ENCODE results near the gene PIK3C2G.

Gene PIK3C2G, protein sequence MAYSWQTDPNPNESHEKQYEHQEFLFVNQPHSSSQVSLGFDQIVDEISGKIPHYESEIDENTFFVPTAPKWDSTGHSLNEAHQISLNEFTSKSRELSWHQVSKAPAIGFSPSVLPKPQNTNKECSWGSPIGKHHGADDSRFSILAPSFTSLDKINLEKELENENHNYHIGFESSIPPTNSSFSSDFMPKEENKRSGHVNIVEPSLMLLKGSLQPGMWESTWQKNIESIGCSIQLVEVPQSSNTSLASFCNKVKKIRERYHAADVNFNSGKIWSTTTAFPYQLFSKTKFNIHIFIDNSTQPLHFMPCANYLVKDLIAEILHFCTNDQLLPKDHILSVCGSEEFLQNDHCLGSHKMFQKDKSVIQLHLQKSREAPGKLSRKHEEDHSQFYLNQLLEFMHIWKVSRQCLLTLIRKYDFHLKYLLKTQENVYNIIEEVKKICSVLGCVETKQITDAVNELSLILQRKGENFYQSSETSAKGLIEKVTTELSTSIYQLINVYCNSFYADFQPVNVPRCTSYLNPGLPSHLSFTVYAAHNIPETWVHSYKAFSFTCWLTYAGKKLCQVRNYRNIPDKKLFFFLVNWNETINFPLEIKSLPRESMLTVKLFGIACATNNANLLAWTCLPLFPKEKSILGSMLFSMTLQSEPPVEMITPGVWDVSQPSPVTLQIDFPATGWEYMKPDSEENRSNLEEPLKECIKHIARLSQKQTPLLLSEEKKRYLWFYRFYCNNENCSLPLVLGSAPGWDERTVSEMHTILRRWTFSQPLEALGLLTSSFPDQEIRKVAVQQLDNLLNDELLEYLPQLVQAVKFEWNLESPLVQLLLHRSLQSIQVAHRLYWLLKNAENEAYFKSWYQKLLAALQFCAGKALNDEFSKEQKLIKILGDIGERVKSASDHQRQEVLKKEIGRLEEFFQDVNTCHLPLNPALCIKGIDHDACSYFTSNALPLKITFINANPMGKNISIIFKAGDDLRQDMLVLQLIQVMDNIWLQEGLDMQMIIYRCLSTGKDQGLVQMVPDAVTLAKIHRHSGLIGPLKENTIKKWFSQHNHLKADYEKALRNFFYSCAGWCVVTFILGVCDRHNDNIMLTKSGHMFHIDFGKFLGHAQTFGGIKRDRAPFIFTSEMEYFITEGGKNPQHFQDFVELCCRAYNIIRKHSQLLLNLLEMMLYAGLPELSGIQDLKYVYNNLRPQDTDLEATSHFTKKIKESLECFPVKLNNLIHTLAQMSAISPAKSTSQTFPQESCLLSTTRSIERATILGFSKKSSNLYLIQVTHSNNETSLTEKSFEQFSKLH (N-terminal part only)

DNA sequence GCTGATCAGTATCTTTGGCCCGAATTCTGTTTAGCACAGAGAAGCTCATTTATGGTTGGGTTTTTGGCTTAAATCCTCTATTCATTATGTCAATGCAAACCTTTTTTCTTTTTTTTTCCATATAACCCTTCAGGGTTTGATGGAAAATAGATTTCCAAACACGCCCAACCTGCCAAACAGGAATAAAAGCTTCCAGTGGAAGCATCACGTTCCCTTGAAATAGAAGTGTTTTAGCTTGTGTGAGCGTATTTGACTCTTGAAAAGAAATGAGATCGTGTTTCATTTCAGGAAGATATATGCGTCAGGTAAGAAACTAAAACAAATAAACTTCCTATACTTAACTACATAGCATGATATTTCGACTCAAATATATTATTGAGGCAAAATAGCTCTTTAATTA lies at the start of gene PIK3C2G:
TSS of gene PIK3C2G (plus strand) at position 246 of the 400 bp plus-strand sequence. CDS start 20,564 bp downstream, outside the sequence.
- DNase-seq (ENCODE audit: low read depth, low spot score): no peak
- Histone ChIP-seq H3K4me3 (ENCODE audit: low read length) (no peak within 1 kb of the TSS), H3K27me3 (ENCODE audit: control insufficient read depth, insufficient read depth, low read length) (no peaks in the 10 kb centered on the region), H3K4me1 (ENCODE audit: control insufficient read depth, insufficient read depth, low read length) (no peaks in the 10 kb centered on the region), H3K9me3 (ENCODE audit: control insufficient read depth, insufficient read depth, low read length) (no peaks in the 10 kb centered on the region), H3K27ac (ENCODE audit: low read length) (no peak within 1 kb of the TSS), H3K36me3 (ENCODE audit: control insufficient read depth, insufficient read depth, low read length) (no peaks in the 10 kb centered on the region)
- no CpG with 5 or more reads among the region's 7 CpGs for WGBS (ENCODE audit: insufficient coverage, insufficient read length)

DNA sequence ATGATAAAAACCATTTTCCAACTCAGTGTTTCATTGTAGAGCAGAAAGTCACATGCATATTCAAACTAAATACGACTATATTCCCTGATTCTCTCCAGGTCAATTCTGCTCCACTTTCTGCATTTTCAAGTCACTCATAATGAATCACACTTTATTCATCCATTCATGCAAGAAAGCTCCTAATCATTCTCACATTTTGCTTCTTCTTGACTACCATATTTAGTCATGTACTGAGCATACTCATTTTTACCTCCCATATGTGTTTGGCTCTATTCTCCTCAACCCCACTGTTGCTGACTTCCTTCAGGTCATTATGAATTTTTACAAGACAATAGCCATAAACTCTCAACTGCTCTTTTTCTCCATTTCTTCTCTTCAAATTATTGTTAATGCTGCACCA lies 43.4 kb upstream of the PIK3C2G start:
- WGBS (ENCODE audit: insufficient coverage, insufficient read length): no CpG with 5 or more reads among the region's 1 CpG
- DNase-seq (ENCODE audit: low read depth, low spot score): no peak
- H3K4me3 ChIP-seq (ENCODE audit: low read length): no peak overlapping the region
- H3K36me3 ChIP-seq (ENCODE audit: control insufficient read depth, insufficient read depth, low read length): no peaks in the 10 kb centered on the region
- H3K27ac ChIP-seq (ENCODE audit: low read length): no peak overlapping the region
- H3K4me1 ChIP-seq (ENCODE audit: control insufficient read depth, insufficient read depth, low read length): no peaks in the 10 kb centered on the region
- no peaks in the 10 kb centered on the region for H3K9me3 ChIP-seq (ENCODE audit: control insufficient read depth, insufficient read depth, low read length)
- H3K27me3 ChIP-seq (ENCODE audit: control insufficient read depth, insufficient read depth, low read length): no peaks in the 10 kb centered on the region

DNA sequence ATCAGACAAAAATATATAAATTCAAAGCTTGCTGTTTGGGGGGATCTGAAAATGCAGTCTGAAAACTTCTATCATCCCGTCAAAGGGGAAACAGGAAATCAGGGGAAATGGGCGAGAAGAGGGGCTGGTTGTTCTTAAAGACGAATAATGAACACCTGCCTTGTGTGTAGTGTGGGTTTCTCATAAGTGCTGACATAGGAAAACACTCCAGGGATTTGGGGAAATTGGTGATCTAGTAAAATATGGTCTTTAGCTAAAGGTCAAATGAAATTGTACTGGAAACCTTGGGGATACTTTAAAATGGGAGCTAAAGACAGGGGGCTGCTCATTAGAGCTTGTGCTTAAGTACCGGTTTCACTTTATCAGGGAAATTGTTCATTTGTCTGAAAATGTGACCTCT lies 39.6 kb upstream of the PIK3C2G start:
- no peaks in the 10 kb centered on the region for H3K4me1 ChIP-seq (ENCODE audit: control insufficient read depth, insufficient read depth, low read length)
- no peaks in the 10 kb centered on the region for H3K36me3 ChIP-seq (ENCODE audit: control insufficient read depth, insufficient read depth, low read length)
- H3K27ac ChIP-seq (ENCODE audit: low read length): no peak overlapping the region
- no peak overlapping the region for H3K4me3 ChIP-seq (ENCODE audit: low read length)
- no peaks in the 10 kb centered on the region for H3K9me3 ChIP-seq (ENCODE audit: control insufficient read depth, insufficient read depth, low read length)
- H3K27me3 ChIP-seq (ENCODE audit: control insufficient read depth, insufficient read depth, low read length): no peaks in the 10 kb centered on the region
- no peak for DNase-seq (ENCODE audit: low read depth, low spot score)
- no CpG with 5 or more reads among the region's 4 CpGs for WGBS (ENCODE audit: insufficient coverage, insufficient read length)

DNA sequence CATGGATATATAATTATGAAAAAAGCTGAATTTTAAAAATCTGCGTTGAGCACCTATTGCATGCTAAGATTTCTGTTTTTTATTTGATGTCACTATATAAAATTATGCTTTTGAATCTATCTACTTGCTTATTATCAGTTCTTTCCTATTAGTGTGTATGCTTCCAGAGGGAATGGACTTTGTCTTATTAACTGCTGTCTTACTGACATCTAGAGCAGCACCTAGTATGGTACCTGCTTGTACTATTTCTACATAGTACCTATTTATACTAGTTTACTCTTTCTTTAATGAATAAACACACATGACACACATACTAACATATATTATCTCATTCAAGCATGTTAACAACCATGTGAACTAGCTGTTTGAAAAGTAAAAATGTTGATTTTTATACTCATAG lies 38.6 kb upstream of the PIK3C2G start:
- no peak overlapping the region for H3K27ac ChIP-seq (ENCODE audit: low read length)
- DNase-seq (ENCODE audit: low read depth, low spot score): no peak
- no peaks in the 10 kb centered on the region for H3K4me1 ChIP-seq (ENCODE audit: control insufficient read depth, insufficient read depth, low read length)
- no peaks in the 10 kb centered on the region for H3K36me3 ChIP-seq (ENCODE audit: control insufficient read depth, insufficient read depth, low read length)
- no peak overlapping the region for H3K4me3 ChIP-seq (ENCODE audit: low read length)
- no peaks in the 10 kb centered on the region for H3K9me3 ChIP-seq (ENCODE audit: control insufficient read depth, insufficient read depth, low read length)
- WGBS (ENCODE audit: insufficient coverage, insufficient read length): no CpG with 5 or more reads among the region's 1 CpG
- H3K27me3 ChIP-seq (ENCODE audit: control insufficient read depth, insufficient read depth, low read length): no peaks in the 10 kb centered on the region

- Histone ChIP-seq H3K4me3 (ENCODE audit: low read length) (no peak overlapping the region), H3K9me3 (ENCODE audit: control insufficient read depth, insufficient read depth, low read length) (no peaks in the 10 kb centered on the region), H3K4me1 (ENCODE audit: control insufficient read depth, insufficient read depth, low read length) (no peaks in the 10 kb centered on the region), H3K36me3 (ENCODE audit: control insufficient read depth, insufficient read depth, low read length) (no peaks in the 10 kb centered on the region), H3K27me3 (ENCODE audit: control insufficient read depth, insufficient read depth, low read length) (no peaks in the 10 kb centered on the region), H3K27ac (ENCODE audit: low read length) (no peak overlapping the region)
- no peak for DNase-seq (ENCODE audit: low read depth, low spot score)
These were observed 36.6 kb upstream of the PIK3C2G start for GRCh38 chr12:18224745-18225144.

DNA sequence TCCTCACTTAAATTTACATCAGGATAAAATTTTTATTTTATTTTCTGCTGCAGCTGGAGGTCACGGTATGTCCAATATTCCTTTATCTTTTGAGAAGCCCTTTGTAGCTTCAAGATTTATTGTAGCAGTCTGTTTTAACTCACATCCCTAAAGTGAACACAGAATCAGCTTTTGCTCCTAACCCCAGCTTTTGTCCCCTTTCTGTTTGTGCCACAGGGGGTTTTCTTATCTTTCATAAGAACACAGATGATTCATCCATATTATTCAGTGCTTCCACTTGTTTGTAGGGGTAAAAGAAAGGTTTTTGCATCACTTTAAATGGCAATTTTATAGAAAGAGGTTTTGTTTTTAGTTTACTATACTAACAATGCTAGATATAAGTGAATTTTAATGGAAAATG lies 21.8 kb upstream of the PIK3C2G start:
- no peak for DNase-seq (ENCODE audit: low read depth, low spot score)
- no peaks in the 10 kb centered on the region for H3K4me1 ChIP-seq (ENCODE audit: control insufficient read depth, insufficient read depth, low read length)
- H3K9me3 ChIP-seq (ENCODE audit: control insufficient read depth, insufficient read depth, low read length): no peaks in the 10 kb centered on the region
- no peaks in the 10 kb centered on the region for H3K36me3 ChIP-seq (ENCODE audit: control insufficient read depth, insufficient read depth, low read length)
- H3K27me3 ChIP-seq (ENCODE audit: control insufficient read depth, insufficient read depth, low read length): no peaks in the 10 kb centered on the region
- no peak overlapping the region for H3K4me3 ChIP-seq (ENCODE audit: low read length)
- no peak overlapping the region for H3K27ac ChIP-seq (ENCODE audit: low read length)
- WGBS (ENCODE audit: insufficient coverage, insufficient read length): no CpG with 5 or more reads among the region's 1 CpG

DNA sequence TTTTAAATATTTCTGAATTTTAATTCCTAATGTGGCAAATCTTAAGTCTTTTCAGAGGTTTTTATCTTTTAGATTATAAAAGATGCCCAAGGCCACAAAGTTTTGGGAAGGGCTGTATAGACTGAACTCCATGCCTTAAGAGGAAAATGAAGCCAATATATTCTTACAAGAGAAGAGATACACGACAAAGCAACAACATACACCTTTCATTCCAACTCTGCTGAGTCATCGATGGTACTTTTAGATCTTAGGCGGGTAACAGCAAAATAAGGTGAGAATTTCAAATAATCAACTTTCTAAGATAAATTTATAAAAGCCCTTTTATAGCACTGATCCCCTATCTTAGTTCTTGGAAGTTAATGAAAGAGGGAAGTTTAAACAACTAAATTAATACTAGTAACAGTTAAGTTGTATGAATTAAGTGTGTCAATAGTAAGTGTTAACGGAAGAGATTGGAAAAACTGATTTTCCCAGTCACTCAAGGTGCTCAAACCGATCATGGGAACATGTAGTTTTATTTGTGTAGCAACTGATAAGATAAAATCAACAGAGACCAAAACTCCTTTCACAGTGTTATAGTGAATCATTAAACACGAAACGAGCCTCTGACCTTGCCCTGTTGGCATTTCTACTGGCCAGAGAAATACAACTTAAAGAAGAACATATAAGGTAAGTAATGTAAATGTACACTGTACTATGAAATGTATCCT lies 18.8 kb upstream of the PIK3C2G start:
- Histone ChIP-seq H3K4me1 (ENCODE audit: control insufficient read depth, insufficient read depth, low read length) (no peaks in the 10 kb centered on the region), H3K27ac (ENCODE audit: low read length) (no peak overlapping the region), H3K4me3 (ENCODE audit: low read length) (no peak overlapping the region), H3K27me3 (ENCODE audit: control insufficient read depth, insufficient read depth, low read length) (no peaks in the 10 kb centered on the region), H3K36me3 (ENCODE audit: control insufficient read depth, insufficient read depth, low read length) (no peaks in the 10 kb centered on the region), H3K9me3 (ENCODE audit: control insufficient read depth, insufficient read depth, low read length) (no peaks in the 10 kb centered on the region)
- WGBS (ENCODE audit: insufficient coverage, insufficient read length): 100% methylated on average over 1 of the region's 7 CpGs
- DNase-seq (ENCODE audit: low read depth, low spot score): no peak

GRCh38 chr12:18243238-18243637 lies 18.1 kb upstream of the PIK3C2G start:
- no peak overlapping the region for H3K4me3 ChIP-seq (ENCODE audit: low read length)
- H3K27ac ChIP-seq (ENCODE audit: low read length): no peak overlapping the region
- no peaks in the 10 kb centered on the region for H3K9me3 ChIP-seq (ENCODE audit: control insufficient read depth, insufficient read depth, low read length)
- no peaks in the 10 kb centered on the region for H3K36me3 ChIP-seq (ENCODE audit: control insufficient read depth, insufficient read depth, low read length)
- DNase-seq (ENCODE audit: low read depth, low spot score): no peak
- H3K4me1 ChIP-seq (ENCODE audit: control insufficient read depth, insufficient read depth, low read length): no peaks in the 10 kb centered on the region
- H3K27me3 ChIP-seq (ENCODE audit: control insufficient read depth, insufficient read depth, low read length): no peaks in the 10 kb centered on the region

DNA sequence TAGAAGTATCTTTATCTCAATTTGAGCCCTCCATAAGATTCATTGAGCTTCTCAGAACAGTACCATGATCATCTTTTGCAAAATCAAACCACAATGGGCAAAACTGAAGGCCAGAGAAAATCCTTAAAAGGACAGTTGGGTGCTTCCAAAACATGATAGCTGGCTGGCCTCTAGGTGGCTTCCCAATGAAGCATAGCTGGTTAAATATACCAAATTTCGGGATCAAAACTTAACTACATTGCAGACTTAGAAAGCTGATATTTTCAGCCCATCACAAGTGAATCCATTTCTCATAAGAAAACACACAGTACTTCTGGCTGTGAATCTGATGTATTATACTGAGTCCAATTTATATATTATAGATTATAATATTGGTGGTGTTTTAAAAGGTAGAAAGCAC lies 15.3 kb upstream of the PIK3C2G start:
- no peaks in the 10 kb centered on the region for H3K36me3 ChIP-seq (ENCODE audit: control insufficient read depth, insufficient read depth, low read length)
- no peaks in the 10 kb centered on the region for H3K4me1 ChIP-seq (ENCODE audit: control insufficient read depth, insufficient read depth, low read length)
- no peaks in the 10 kb centered on the region for H3K27me3 ChIP-seq (ENCODE audit: control insufficient read depth, insufficient read depth, low read length)
- H3K27ac ChIP-seq (ENCODE audit: low read length): no peak overlapping the region
- no peak overlapping the region for H3K4me3 ChIP-seq (ENCODE audit: low read length)
- WGBS (ENCODE audit: insufficient coverage, insufficient read length): no CpG with 5 or more reads among the region's 1 CpG
- DNase-seq (ENCODE audit: low read depth, low spot score): no peak
- no peaks in the 10 kb centered on the region for H3K9me3 ChIP-seq (ENCODE audit: control insufficient read depth, insufficient read depth, low read length)
